ENCODE data around the gene ZNF821.

ZNF821 gene

GRCh38 chr16:71865173-71865863, 18.7 kb downstream of the ZNF821 start:
- DNase-seq (ENCODE audit: extremely low read depth, low read depth), result no peak
- H3K4me3 ChIP-seq (replicated peaks; ENCODE audit: low read depth, low read length), result no peak overlapping the region
- TF ChIP-seq CTCF (IDR thresholded peaks at IDR 0.05; ENCODE audit: low read depth, low read length, missing control alignments), result no peak

- TF ChIP-seq CTCF (IDR thresholded peaks at IDR 0.05; ENCODE audit: low read depth, low read length, missing control alignments), result no peak
- DNase-seq (ENCODE audit: extremely low read depth, low read depth), result no peak
- no peak overlapping the region for H3K4me3 ChIP-seq (replicated peaks; ENCODE audit: low read depth, low read length)
Measured at GRCh38 chr16:71863995-71864394, 20.0 kb downstream of the ZNF821 start.

GRCh38 chr16:71859762-71860521, 24.0 kb downstream of the ZNF821 start:
- H3K4me3 ChIP-seq (replicated peaks; ENCODE audit: low read depth, low read length), result no peak overlapping the region
- no peak for TF ChIP-seq CTCF (IDR thresholded peaks at IDR 0.05; ENCODE audit: low read depth, low read length, missing control alignments)
- DNase-seq (ENCODE audit: extremely low read depth, low read depth), result no peak

GRCh38 chr16:71855937-71856662, 27.9 kb downstream of the ZNF821 start:
- no peak for TF ChIP-seq CTCF (IDR thresholded peaks at IDR 0.05; ENCODE audit: low read depth, low read length, missing control alignments)
- no peak overlapping the region for H3K4me3 ChIP-seq (replicated peaks; ENCODE audit: low read depth, low read length)
- no peak for DNase-seq (ENCODE audit: extremely low read depth, low read depth)

GRCh38 chr16:71854369-71854948, 29.5 kb downstream of the ZNF821 start:
- no peak for DNase-seq (ENCODE audit: extremely low read depth, low read depth)
- no peak overlapping the region for H3K4me3 ChIP-seq (replicated peaks; ENCODE audit: low read depth, low read length)
- TF ChIP-seq CTCF (IDR thresholded peaks at IDR 0.05; ENCODE audit: low read depth, low read length, missing control alignments), result no peak

GRCh38 chr16:71853413-71853812, 30.6 kb downstream of the ZNF821 start:
- DNase-seq (ENCODE audit: extremely low read depth, low read depth), result no peak
- no peak overlapping the region for H3K4me3 ChIP-seq (replicated peaks; ENCODE audit: low read depth, low read length)

More at GRCh38 chr16:71853413-71853812, 30.6 kb downstream of the ZNF821 start:
- TF ChIP-seq CTCF (IDR thresholded peaks at IDR 0.05; ENCODE audit: low read depth, low read length, missing control alignments), result no peak
